ENCODE results near the gene SLC9B2. TPM values are rescaled to one million over a fixed set of nuclear protein-coding genes. Genes with fewer than 3 reads are reported as not detected.

SLC9B2 gene
- total RNA-seq, 1 experiment from 2014 or later: 22.1 TPM

DNA sequence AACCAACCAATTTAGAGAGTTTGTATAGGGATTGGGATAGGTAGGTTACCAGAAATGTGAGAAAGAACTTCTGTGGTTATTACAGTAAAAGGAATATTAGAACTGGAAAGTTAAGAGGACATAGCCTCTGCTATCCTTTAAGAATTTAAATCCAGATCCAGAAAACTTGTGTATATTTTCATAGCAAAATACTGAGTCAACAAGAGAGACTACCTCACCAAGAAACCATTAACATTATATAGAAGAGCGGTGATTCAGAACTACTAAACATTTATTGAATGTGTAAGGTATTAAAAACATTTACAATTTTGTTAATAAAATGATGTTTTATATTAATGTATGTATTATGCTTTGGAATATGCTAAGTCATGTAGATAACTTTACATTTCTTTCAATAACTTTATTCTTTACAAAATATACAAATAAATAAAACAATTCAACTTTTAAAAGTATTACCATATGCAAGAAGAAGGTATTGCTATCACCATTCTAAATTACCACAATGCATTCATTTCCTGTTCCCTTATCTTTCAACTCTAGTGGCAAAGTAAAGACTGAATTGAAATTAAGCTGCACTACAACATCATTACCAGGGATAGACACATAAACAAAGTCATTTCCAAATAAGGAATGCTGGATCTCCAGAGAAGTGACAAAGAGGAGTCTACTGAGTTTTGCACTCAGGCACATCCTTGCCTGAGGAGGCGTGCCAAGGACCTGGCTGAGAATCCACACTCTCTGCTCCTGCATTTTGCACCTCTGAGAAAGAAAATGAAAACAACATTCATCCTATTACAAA is 29.2 kb upstream of the SLC9B2 start:
- no peaks in the 10 kb centered on the region for H3K4me1 ChIP-seq
- ChIA-PET POLR2A (no interaction called here), CTCF (no interaction called here)
- TF ChIP-seq, protein P1, sequence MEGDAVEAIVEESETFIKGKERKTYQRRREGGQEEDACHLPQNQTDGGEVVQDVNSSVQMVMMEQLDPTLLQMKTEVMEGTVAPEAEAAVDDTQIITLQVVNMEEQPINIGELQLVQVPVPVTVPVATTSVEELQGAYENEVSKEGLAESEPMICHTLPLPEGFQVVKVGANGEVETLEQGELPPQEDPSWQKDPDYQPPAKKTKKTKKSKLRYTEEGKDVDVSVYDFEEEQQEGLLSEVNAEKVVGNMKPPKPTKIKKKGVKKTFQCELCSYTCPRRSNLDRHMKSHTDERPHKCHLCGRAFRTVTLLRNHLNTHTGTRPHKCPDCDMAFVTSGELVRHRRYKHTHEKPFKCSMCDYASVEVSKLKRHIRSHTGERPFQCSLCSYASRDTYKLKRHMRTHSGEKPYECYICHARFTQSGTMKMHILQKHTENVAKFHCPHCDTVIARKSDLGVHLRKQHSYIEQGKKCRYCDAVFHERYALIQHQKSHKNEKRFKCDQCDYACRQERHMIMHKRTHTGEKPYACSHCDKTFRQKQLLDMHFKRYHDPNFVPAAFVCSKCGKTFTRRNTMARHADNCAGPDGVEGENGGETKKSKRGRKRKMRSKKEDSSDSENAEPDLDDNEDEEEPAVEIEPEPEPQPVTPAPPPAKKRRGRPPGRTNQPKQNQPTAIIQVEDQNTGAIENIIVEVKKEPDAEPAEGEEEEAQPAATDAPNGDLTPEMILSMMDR (IDR thresholded peaks at IDR 0.05; ENCODE audit: insufficient read depth in 1 of 2, low read depth in 1 of 2, low read length in 1 of 2, severe bottlenecking in 1 of 2, unreplicated experiment in 1 of 2): no peak
- no peak overlapping the region for H3K27ac Mint-ChIP-seq (ENCODE audit: unreplicated experiment)
- H3K27me3 ChIP-seq (replicated peaks; ENCODE audit: control insufficient read depth, insufficient read depth, low read length): no peaks in the 10 kb centered on the region
- no TSS peak for BruUV-seq (replicated peaks)
- H3K9me3 ChIP-seq: no peaks in the 10 kb centered on the region
- H3K4me3 ChIP-seq (ENCODE audit: low read depth, low read length): no peak overlapping the region
- no peaks in the 10 kb centered on the region for H3K27me3 Mint-ChIP-seq (ENCODE audit: insufficient read depth, unreplicated experiment)
- H3K9me3 Mint-ChIP-seq (ENCODE audit: unreplicated experiment): no peaks in the 10 kb centered on the region
- intact Hi-C loops (cut with micrococcal nuclease; ENCODE audit: unreplicated experiment): no loop called here
- H3K36me3 ChIP-seq (ENCODE audit: control insufficient read depth, insufficient read depth, low read length): no peaks in the 10 kb centered on the region
- H3K4me1 Mint-ChIP-seq (ENCODE audit: low read depth, unreplicated experiment): no peaks in the 10 kb centered on the region
- peaks cover 33% of the 10 kb centered on the region for H3K36me3 Mint-ChIP-seq (ENCODE audit: insufficient read depth, unreplicated experiment)
- DNase-seq: no peak
- no peak overlapping the region for H3K4me3 Mint-ChIP-seq (ENCODE audit: unreplicated experiment)

DNA sequence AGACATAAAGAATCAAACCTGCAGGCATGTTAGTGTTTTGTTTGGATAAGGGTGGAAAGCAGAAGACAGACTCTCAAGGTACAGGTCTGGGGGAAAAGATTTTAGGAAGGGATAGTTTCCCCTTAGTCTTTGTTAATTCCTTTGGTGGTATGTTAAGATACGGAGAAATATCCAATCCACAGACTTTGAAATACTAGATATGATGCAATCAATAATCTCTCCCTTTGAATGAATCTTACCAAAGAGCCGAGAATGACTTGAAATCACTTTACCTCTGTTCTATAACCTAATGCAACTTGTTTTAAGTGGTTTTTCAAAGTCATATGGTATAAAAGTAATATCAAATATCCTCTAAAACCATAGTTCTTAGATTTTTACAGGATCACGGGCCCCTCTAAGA is 28.3 kb upstream of the SLC9B2 start:
- H3K4me3 ChIP-seq (ENCODE audit: low read depth, low read length): no peak overlapping the region
- Mint-ChIP-seq H3K4me1 (ENCODE audit: low read depth, unreplicated experiment) (no peaks in the 10 kb centered on the region), H3K27ac (ENCODE audit: unreplicated experiment) (no peak overlapping the region), H3K27me3 (ENCODE audit: insufficient read depth, unreplicated experiment) (no peaks in the 10 kb centered on the region), H3K9me3 (ENCODE audit: unreplicated experiment) (no peaks in the 10 kb centered on the region), H3K36me3 (ENCODE audit: insufficient read depth, unreplicated experiment) (peaks cover 31% of the 10 kb centered on the region), H3K4me3 (ENCODE audit: unreplicated experiment) (no peak overlapping the region)
- H3K36me3 ChIP-seq (ENCODE audit: control insufficient read depth, insufficient read depth, low read length): no peaks in the 10 kb centered on the region
- POLR2A ChIA-PET: no interaction called here
- H3K4me1 ChIP-seq: no peaks in the 10 kb centered on the region
- H3K27me3 ChIP-seq (replicated peaks; ENCODE audit: control insufficient read depth, insufficient read depth, low read length): no peaks in the 10 kb centered on the region
- TF ChIP-seq, protein P1 (IDR thresholded peaks at IDR 0.05; ENCODE audit: insufficient read depth in 1 of 2, low read depth in 1 of 2, low read length in 1 of 2, severe bottlenecking in 1 of 2, unreplicated experiment in 1 of 2): no peak
- no TSS peak for BruUV-seq (replicated peaks)
- CTCF ChIA-PET: no interaction called here
- DNase-seq: no peak
- intact Hi-C loops (cut with micrococcal nuclease; ENCODE audit: unreplicated experiment): no loop called here
- H3K9me3 ChIP-seq: no peaks in the 10 kb centered on the region

DNA sequence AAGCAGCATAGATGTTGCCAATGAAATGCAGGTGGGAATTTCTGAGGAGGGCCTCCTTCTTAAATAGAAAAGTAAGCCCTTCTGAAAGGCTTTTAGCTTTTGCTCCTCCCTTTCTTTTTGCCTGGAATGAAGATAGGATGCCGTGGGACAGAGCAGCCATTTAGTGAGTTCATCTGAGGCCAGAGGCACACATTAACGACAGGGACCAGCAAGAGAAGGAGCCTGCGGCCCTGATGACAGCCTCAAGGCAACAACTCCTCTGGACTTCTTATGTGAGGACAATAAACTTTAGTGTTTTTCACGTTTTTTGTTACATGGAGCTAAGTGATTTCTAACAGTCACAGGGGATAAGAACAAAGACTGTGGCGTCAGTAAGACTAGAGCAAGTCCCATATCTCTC is 24.1 kb upstream of the SLC9B2 start:
- BruUV-seq (replicated peaks): no TSS peak
- Mint-ChIP-seq H3K27ac (ENCODE audit: unreplicated experiment) (no peak overlapping the region), H3K9me3 (ENCODE audit: unreplicated experiment) (no peaks in the 10 kb centered on the region), H3K4me3 (ENCODE audit: unreplicated experiment) (no peak overlapping the region), H3K36me3 (ENCODE audit: insufficient read depth, unreplicated experiment) (peaks cover 7% of the 10 kb centered on the region), H3K4me1 (ENCODE audit: low read depth, unreplicated experiment) (peaks cover 7% of the 10 kb centered on the region), H3K27me3 (ENCODE audit: insufficient read depth, unreplicated experiment) (no peaks in the 10 kb centered on the region)
- Histone ChIP-seq H3K27me3 (replicated peaks; ENCODE audit: control insufficient read depth, insufficient read depth, low read length) (no peaks in the 10 kb centered on the region), H3K36me3 (ENCODE audit: control insufficient read depth, insufficient read depth, low read length) (no peaks in the 10 kb centered on the region), H3K4me1 (0 out of 2 replicates have a peak, but pooled peaks cover 8% of the 10 kb centered on the region), H3K9me3 (no peaks in the 10 kb centered on the region), H3K4me3 (ENCODE audit: low read depth, low read length) (no peak overlapping the region)
- ChIA-PET CTCF (interaction anchor here (0.6 to 2.0 kb wide), 3 partner anchors 48 to 81 kb away, joined by 3 to 5 read pairs (median 3); no protein-coding TSS in a partner anchor), POLR2A (no interaction called here)
- TF ChIP-seq, protein P1 (IDR thresholded peaks at IDR 0.05; ENCODE audit: insufficient read depth in 1 of 2, low read depth in 1 of 2, low read length in 1 of 2, severe bottlenecking in 1 of 2, unreplicated experiment in 1 of 2): no peak
- intact Hi-C loops (cut with micrococcal nuclease; ENCODE audit: unreplicated experiment): no loop called here
- no peak for DNase-seq

Measured in Caco-2 (cell line).